ENCODE measurements around the gene RNF144B. TPM values are rescaled to one million over a fixed set of nuclear protein-coding genes. Genes with fewer than 3 reads are reported as not detected.
"Not testable (repeated sequence)": the region's sequence is repeated elsewhere in the genome, so short reads cannot be mapped to it uniquely, and the experiment has no call there.

The RNF144B gene
- total and polyA plus RNA-seq, 4 donors = 18.1 to 96.8 (median 59.5) TPM

- Histone ChIP-seq H3K27me3 (ENCODE audit: control insufficient read depth in 3 of 3, insufficient read depth in 3 of 3, low read length in 2 of 3) (no peaks in the 10 kb centered on the region), H3K9ac (ENCODE audit: insufficient read depth in 1 of 2, low read length in 2 of 2) (no peak overlapping the region), H3K27ac (ENCODE audit: low read depth in 1 of 2, low read length in 1 of 2) (no peak overlapping the region), H3K4me1 (ENCODE audit: control insufficient read depth in 5 of 5, insufficient read depth in 5 of 5, low read length in 5 of 5) (peaks cover 0 to 11% (median 0%) of the 10 kb centered on the region in 5 donors), H3K36me3 (ENCODE audit: control insufficient read depth in 4 of 4, insufficient read depth in 4 of 4, low read length in 4 of 4) (peaks cover 0 to 3% (median 1%) of the 10 kb centered on the region in 4 donors), H3K9me3 (ENCODE audit: control insufficient read depth in 4 of 4, insufficient read depth in 3 of 4, low read length in 3 of 4) (no peaks in the 10 kb centered on the region), H3K4me3 (no peak overlapping the region)
- TF ChIP-seq, protein P1, sequence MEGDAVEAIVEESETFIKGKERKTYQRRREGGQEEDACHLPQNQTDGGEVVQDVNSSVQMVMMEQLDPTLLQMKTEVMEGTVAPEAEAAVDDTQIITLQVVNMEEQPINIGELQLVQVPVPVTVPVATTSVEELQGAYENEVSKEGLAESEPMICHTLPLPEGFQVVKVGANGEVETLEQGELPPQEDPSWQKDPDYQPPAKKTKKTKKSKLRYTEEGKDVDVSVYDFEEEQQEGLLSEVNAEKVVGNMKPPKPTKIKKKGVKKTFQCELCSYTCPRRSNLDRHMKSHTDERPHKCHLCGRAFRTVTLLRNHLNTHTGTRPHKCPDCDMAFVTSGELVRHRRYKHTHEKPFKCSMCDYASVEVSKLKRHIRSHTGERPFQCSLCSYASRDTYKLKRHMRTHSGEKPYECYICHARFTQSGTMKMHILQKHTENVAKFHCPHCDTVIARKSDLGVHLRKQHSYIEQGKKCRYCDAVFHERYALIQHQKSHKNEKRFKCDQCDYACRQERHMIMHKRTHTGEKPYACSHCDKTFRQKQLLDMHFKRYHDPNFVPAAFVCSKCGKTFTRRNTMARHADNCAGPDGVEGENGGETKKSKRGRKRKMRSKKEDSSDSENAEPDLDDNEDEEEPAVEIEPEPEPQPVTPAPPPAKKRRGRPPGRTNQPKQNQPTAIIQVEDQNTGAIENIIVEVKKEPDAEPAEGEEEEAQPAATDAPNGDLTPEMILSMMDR (IDR thresholded peaks at IDR 0.05; ENCODE audit: control extremely low read depth, extremely low read depth) = no peak
- WGBS, 2 donors = 39 to 71% methylated on average over 2 of the region's 2 CpGs
- ATAC-seq (ENCODE audit: insufficient read depth, low FRiP score) = no peak
- no peak for DNase-seq
Measured at GRCh38 chr6:18395177-18395855, 8.2 kb downstream of the RNF144B start.

DNA sequence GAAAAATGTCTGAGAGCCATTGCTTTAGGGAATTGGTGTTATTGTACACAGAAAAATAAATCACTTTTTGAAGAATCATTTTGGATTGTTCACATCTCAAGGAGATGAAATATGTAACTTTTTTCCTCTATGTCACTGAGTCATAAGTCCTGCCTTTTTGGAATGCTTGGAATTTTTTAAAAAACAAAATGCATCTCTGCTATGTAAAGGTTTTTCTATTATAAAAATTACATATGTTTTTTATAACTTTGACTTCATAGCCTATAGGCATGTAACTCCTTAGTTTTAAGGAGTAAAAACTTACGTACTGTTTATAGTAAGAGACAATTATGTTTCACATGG, 8.7 kb downstream of the RNF144B start:
- Histone ChIP-seq H3K27me3 (ENCODE audit: control insufficient read depth in 3 of 3, insufficient read depth in 3 of 3, low read length in 2 of 3) (no peaks in the 10 kb centered on the region), H3K27ac (ENCODE audit: low read depth in 1 of 2, low read length in 1 of 2) (no peak overlapping the region), H3K9ac (ENCODE audit: insufficient read depth in 1 of 2, low read length in 2 of 2) (no peak overlapping the region), H3K4me1 (ENCODE audit: control insufficient read depth in 5 of 5, insufficient read depth in 5 of 5, low read length in 5 of 5) (peaks cover 0 to 11% (median 0%) of the 10 kb centered on the region in 5 donors), H3K4me3 (no peak overlapping the region), H3K36me3 (ENCODE audit: control insufficient read depth in 4 of 4, insufficient read depth in 4 of 4, low read length in 4 of 4) (peaks cover 0 to 3% (median 1%) of the 10 kb centered on the region in 4 donors), H3K9me3 (ENCODE audit: control insufficient read depth in 4 of 4, insufficient read depth in 3 of 4, low read length in 3 of 4) (no peaks in the 10 kb centered on the region)
- whole genome bisulfite sequencing, 2 donors = 83 to 89% methylated on average over 1 of the region's 1 CpG
- DNase-seq (no peak), ATAC-seq (ENCODE audit: insufficient read depth, low FRiP score) (no peak)
- TF ChIP-seq, protein P1 (IDR thresholded peaks at IDR 0.05; ENCODE audit: control extremely low read depth, extremely low read depth) = no peak

GRCh38 chr6:18397701-18398100, 10.6 kb downstream of the RNF144B start:
- DNase-seq (no peak), ATAC-seq (ENCODE audit: insufficient read depth, low FRiP score) (no peak)
- Histone ChIP-seq H3K4me1 (ENCODE audit: control insufficient read depth in 5 of 5, insufficient read depth in 5 of 5, low read length in 5 of 5) (peaks cover 0 to 15% (median 0%) of the 10 kb centered on the region in 5 donors), H3K9me3 (ENCODE audit: control insufficient read depth in 4 of 4, insufficient read depth in 3 of 4, low read length in 3 of 4) (no peaks in the 10 kb centered on the region), H3K4me3 (no peak overlapping the region), H3K27ac (ENCODE audit: low read depth in 1 of 2, low read length in 1 of 2) (no peak overlapping the region), H3K9ac (ENCODE audit: insufficient read depth in 1 of 2, low read length in 2 of 2) (no peak overlapping the region), H3K27me3 (ENCODE audit: control insufficient read depth in 3 of 3, insufficient read depth in 3 of 3, low read length in 2 of 3) (no peaks in the 10 kb centered on the region), H3K36me3 (ENCODE audit: control insufficient read depth in 4 of 4, insufficient read depth in 4 of 4, low read length in 4 of 4) (peaks cover 0 to 6% (median 2%) of the 10 kb centered on the region in 4 donors)
- WGBS, 2 donors = 56 to 61% methylated on average over 6 of the region's 6 CpGs
- TF ChIP-seq, protein P1 (IDR thresholded peaks at IDR 0.05; ENCODE audit: control extremely low read depth, extremely low read depth) = no peak

- WGBS, 2 donors = 62 to 67% methylated on average over 4 of the region's 4 CpGs
- not testable (repeated sequence) for H3K36me3 ChIP-seq (ENCODE audit: control insufficient read depth in 4 of 4, insufficient read depth in 4 of 4, low read length in 4 of 4); H3K4me3 ChIP-seq; H3K9me3 ChIP-seq (ENCODE audit: control insufficient read depth in 4 of 4, insufficient read depth in 3 of 4, low read length in 3 of 4); H3K27ac ChIP-seq (ENCODE audit: low read depth in 1 of 2, low read length in 1 of 2); ATAC-seq (ENCODE audit: insufficient read depth, low FRiP score); H3K27me3 ChIP-seq (ENCODE audit: control insufficient read depth in 3 of 3, insufficient read depth in 3 of 3, low read length in 2 of 3); DNase-seq; H3K9ac ChIP-seq (ENCODE audit: insufficient read depth in 1 of 2, low read length in 2 of 2)
- H3K4me1 ChIP-seq (ENCODE audit: control insufficient read depth in 5 of 5, insufficient read depth in 5 of 5, low read length in 5 of 5) = peaks cover 0 to 15% (median 0%) of the 10 kb centered on the region in 5 donors
Measured at GRCh38 chr6:18398225-18398624, 11.1 kb downstream of the RNF144B start.
